Measurements from ENCODE around the gene SLC22A2. TPM values are rescaled to one million over a fixed set of nuclear protein-coding genes. Genes with fewer than 3 reads are reported as not detected.

The SLC22A2 gene
- total and polyA plus RNA-seq, 9 of the 15 experiments (the other 6 are each of a cell fraction or from before 2014, with no cell fraction given) = not detected

GRCh38 chr6:160267102-160267501 lies 8.5 kb upstream of the SLC22A2 start (continued):
- peak; percentile 8; the same call in 1 of the 2 replicates for TF ChIP-seq REST (IDR thresholded peaks at IDR 0.05; ENCODE audit: borderline replicate concordance)
- no peak for TF ChIP-seq REST (CRISPR knock-in tag; IDR thresholded peaks at IDR 0.05; ENCODE audit: low read depth)
- peak in 2 of 3 experiments; percentile 15 to 40; a peak in 2 of 6 replicates for TF ChIP-seq CTCF (IDR thresholded peaks at IDR 0.05 in 2 of 3, conservative IDR thresholded peaks at IDR 0.05 in 1 of 3; ENCODE audit: insufficient read depth in 2 of 3, low read depth in 1 of 3, low read length in 3 of 3)
- TF ChIP-seq, protein P1, sequence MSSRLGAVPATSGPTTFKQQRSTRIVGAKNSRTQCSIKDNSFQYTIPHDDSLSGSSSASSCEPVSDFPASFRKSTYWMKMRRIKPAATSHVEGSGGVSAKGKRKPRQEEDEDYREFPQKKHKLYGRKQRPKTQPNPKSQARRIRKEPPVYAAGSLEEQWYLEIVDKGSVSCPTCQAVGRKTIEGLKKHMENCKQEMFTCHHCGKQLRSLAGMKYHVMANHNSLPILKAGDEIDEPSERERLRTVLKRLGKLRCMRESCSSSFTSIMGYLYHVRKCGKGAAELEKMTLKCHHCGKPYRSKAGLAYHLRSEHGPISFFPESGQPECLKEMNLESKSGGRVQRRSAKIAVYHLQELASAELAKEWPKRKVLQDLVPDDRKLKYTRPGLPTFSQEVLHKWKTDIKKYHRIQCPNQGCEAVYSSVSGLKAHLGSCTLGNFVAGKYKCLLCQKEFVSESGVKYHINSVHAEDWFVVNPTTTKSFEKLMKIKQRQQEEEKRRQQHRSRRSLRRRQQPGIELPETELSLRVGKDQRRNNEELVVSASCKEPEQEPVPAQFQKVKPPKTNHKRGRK (tag; IDR thresholded peaks at IDR 0.05) = no peak
- TF ChIP-seq ZNF76 (CRISPR knock-in tag; IDR thresholded peaks at IDR 0.05; ENCODE audit: borderline replicate concordance) = no peak
- no peak for TF ChIP-seq NONO (IDR thresholded peaks at IDR 0.05; ENCODE audit: low read depth in 2 of 2, low read length in 1 of 2)

Data from K562 (cell line).